Right lung (tissue), 5 donors: ENCODE data around the gene ZNF398. TPM values are rescaled to one million over a fixed set of nuclear protein-coding genes. Genes with fewer than 3 reads are reported as not detected.
"Not testable (repeated sequence)": the region's sequence is repeated elsewhere in the genome, so short reads cannot be mapped to it uniquely, and the experiment has no call there.

Experiments
- DNase-seq, 2 donors: peaks; one replicate each; pipeline ENCODE4 v3.0.0-alpha.2; 2013
- polyA plus RNA-seq, 5 donors: library from polyadenylated mRNA; unstranded; fragments of 120-200 nt; gene quantifications; one replicate each; pipeline versions ENCODE4 v1.2.1 to v1.2.3, GENCODE V29; 2013; ENCODE audit warnings: inconsistent platforms in 1 of 5, low replicate concordance in 1 of 5; ENCODE audit not compliant: insufficient read length in 5 of 5, insufficient read depth in 1 of 5

Gene ZNF398
- polyA plus RNA-seq, 5 donors, result 11.5 to 13.4 (median 12.2) TPM

DNA sequence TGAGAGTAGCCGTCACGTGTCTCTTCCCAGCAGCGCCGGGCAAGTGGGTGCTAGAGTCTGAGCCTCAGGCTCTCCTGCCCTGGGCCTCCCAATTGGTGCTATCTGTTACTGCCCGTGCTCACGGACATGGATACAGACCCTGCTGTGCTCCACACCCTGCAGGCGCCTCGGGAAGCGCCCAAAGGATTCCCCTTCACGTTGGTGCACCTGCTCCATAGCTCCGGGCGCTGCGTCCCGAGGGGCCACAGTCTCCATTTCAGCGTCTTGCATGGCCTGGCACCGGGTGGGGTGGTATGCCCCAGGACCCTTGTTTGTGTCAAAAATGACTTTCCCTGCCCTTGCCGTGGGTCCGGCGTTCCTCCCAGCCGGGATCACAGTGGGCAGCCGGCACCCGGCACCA is 78.4 kb downstream of the ZNF398 start:
- no peak for DNase-seq

DNA sequence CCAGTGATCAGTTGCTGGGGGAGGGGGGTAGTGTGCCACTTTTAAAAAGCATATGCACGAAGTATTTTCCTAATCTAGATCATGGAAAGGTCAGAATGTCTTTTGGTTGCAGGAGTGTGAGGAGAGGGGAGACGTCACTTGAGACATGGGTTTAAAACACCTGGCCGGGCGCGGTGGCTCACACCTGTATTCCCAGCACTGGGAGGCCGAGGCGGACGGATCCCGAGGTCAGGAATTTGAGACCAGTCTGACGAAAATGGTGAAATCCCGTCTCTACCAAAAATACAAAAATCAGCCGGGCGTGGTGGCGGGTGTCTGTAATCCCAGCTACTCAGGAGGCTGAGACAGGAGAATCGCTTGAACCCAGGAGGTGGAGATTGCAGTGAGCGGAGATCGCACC is 79.1 kb downstream of the ZNF398 start:
- DNase-seq, result not testable (repeated sequence)

DNA sequence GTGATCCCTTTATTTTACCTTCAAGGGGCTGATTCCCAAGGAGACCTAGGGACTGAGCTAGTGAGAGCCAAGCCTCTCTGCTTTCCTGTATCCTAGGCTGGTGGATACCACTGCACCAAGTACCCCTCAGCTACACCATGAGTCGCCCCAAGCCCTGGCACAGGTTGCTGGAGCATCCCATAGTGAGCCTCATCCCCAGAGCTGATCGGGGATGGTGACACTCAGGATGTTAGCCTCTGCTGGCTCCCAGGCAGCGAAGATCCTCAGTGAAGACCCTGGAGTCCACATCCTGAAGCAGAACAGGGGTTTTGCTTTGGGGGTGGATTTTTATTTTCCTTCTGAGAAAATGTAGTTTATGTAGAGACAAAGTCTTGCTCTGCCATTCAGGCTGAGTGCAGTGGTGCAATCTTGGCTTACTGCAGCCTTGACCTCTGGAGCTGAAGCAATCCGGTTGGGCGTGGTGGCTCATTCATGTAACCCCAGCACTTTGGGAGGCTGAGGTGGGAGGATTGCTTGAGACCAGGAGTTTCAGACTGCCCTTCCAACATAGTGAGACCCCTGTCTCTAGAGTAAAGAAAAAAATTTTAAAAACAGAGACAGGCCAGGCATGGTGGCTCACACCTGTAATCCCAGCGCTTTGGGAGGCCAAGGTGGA is 79.7 kb downstream of the ZNF398 start:
- no peak for DNase-seq

DNA sequence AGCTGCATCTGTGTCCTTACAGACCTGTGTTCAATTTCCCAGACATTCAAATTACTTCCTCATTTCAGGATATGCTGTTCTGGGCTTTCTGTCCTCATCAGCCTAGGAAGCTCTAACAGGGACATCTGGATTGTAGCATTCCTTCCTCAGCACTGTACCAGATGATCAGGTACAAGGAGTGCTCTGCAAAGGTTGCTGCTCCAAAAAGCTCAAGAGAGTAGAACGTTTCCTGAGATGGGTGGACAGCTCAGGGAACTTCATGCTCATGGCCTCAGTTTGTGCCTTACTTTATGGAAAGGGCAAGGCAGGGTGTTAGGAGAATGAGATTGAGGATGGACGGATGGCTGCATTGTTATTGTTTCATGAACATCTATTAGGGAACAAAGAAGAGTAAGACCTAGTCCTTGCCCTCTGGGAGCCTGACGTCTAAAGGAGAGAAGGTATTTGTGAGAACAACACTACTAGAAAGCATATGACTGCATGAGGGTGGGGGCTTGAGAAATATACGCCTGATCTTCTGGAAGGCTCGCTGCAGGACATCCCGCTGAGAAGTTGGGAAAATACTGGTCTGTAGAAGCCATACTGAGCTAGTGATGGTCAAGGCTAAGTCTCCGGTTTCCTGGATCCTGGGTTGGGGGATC is 81.7 kb downstream of the ZNF398 start:
- DNase-seq, result no peak

DNA sequence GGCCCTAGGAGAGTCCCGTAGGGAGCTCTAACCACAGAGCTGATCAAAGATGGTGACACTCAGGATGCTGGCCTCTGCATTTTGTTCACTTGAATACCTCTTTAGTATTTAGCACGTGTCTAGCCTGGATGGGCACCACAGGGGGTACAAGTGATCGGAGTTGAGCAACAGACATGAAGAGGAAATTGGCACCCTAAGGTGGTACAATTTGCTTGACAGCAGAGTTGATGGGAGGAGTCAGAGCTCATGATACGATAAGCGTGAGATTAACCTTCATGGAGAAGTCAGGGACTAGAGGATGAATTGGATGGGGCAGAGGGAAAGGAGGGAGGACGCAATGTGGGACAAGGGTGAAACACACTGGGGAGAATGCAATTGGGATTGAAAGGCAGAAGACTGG is 82.3 kb downstream of the ZNF398 start:
- no peak for DNase-seq

DNA sequence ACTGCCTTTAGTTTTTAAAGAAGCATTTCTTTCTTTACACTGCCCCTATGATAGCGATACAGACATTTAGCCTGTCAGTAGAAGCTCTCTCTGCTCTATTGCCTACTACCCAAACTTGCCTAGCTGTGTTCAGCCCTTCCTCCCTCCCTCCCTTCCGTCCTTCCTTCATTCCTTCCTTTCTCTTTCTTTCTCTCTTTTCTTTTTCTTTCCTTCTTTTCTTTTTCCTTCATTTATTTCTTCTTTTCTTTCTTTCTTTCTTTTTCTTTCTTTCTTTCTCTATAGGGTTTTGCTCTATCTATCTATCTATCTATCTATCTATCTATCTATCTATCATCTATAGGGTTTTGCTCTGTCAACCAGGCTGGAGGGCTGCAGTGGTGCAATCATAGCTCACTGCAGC is 85.1 kb downstream of the ZNF398 start:
- DNase-seq, result no peak

Other genes starting within 250 kb of the ZNF398 start
- gene PDIA4, start 118.9 kb upstream of the ZNF398 start, polyA plus RNA-seq, result 100 to 1,000 TPM; 142 to 177 (median 164) TPM
- gene ZNF786, start 56.7 kb upstream of the ZNF398 start, polyA plus RNA-seq, result 1 to 10 TPM; 6.0 to 7.6 (median 6.7) TPM
- gene ZNF425, start 21.1 kb upstream of the ZNF398 start, polyA plus RNA-seq, result 1 to 10 TPM; 3.7 to 6.0 (median 5.0) TPM
- gene ZNF282, start 48.1 kb downstream of the ZNF398 start, polyA plus RNA-seq, result 10 to 100 TPM; 20.7 to 28.5 (median 25.3) TPM
- gene ZNF212, start 92.2 kb downstream of the ZNF398 start, polyA plus RNA-seq, result 10 to 100 TPM; 13.6 to 17.6 (median 16.2) TPM
- gene ZNF783, start 114.7 kb downstream of the ZNF398 start, polyA plus RNA-seq, result 10 to 100 TPM; 12.2 to 20.4 (median 18.6) TPM